ENCODE results near the gene RLBP1.

- TF ChIP-seq CTCF (IDR thresholded peaks at IDR 0.05; ENCODE audit: poor library complexity, severe bottlenecking), result no peak
- no peak for TF ChIP-seq RAD21 (conservative IDR thresholded peaks at IDR 0.05)
- no peak for TF ChIP-seq EZH2 (IDR thresholded peaks at IDR 0.05; ENCODE audit: borderline replicate concordance, insufficient read depth, low read length, poor library complexity, severe bottlenecking)
- TF ChIP-seq EP300 (conservative IDR thresholded peaks at IDR 0.05; ENCODE audit: poor library complexity, severe bottlenecking), result no peak
- no peak for TF ChIP-seq REST (IDR thresholded peaks at IDR 0.05; ENCODE audit: borderline replicate concordance)
- no peak for TF ChIP-seq TAF1 (IDR thresholded peaks at IDR 0.05; ENCODE audit: low read depth)
- TF ChIP-seq POLR2AphosphoS5 (IDR thresholded peaks at IDR 0.05), result no peak
- no peak for TF ChIP-seq MXI1 (conservative IDR thresholded peaks at IDR 0.05; ENCODE audit: poor library complexity, severe bottlenecking)
Measured at GRCh38 chr15:89174476-89174875, 46.9 kb downstream of the RLBP1 start.

Measured in neural cell (in vitro differentiated cells).